Coronary artery (tissue), 2 donors: ENCODE results near the gene CCDC192.

ENCODE experiments used
- DNase-seq: peaks from one replicate; pipeline ENCODE4 v3.0.0-alpha.2; 2017; ENCODE audit warnings: low spot score
- H3K27ac ChIP-seq, 2 donors: fragments of 200-600 bp; sonication (generic); one replicate each; pipeline ENCODE4 v1.5.1; 2016 to 2019
- H3K4me3 ChIP-seq: fragments of 200-600 bp; sonication (generic); 2 replicates; pipeline ENCODE4 v1.5.1; 2016; ENCODE audit warnings: mild to moderate bottlenecking, moderate library complexity
- CTCF ChIP-seq: fragments of 200-600 bp; sonication (generic); IDR thresholded peaks from one replicate; pipeline ENCODE4 v1.5.1; 2019; ENCODE audit warnings: antibody characterized with exemption

CCDC192 gene

DNA sequence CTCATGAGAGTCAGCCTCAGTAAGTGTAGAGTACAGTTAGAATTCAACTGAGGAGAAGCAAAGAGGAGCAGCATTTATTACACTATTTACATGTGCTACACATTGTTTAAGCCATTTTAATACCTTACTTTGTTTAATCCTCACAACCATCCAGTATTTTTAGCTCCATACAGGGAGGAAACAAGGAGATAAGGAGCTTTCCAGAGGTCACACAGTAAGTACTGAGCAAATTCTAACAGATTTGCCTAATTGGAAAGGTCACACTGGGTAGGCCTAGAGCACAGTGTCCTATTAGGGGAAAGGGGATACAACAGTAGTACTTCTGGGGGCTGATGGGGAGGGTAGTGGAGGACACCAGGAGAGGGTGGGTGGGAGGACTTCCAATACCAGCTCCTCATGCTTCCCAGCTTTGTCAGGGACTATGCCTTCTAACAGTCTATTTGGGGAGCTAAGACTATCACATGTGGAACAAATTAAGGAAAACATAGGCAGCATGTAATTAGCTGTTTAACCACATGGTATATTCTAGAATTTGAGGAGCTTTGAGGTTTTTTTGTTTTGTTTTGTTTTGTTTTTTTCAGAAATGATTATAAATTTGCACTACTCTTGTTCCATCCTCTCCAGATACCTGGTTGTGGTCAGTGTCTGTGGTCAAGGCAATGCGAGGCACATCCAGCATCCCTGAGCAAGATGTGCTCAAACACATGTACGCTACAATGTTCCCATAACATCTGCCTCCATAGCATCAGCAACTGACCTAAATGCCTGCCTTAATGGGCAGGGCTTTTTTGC is 284.4 kb downstream of the CCDC192 start:
- H3K27ac ChIP-seq = no peak overlapping the region
- no peak for DNase-seq
- H3K4me3 ChIP-seq = no peak overlapping the region
- TF ChIP-seq CTCF = no peak

GRCh38 chr5:127988146-127988760 is 285.1 kb downstream of the CCDC192 start:
- Histone ChIP-seq H3K27ac (no peak overlapping the region), H3K4me3 (no peak overlapping the region)
- DNase-seq = no peak
- no peak for TF ChIP-seq CTCF
